Activated naive CD8-positive, alpha-beta T cell treated with anti-CD3 and anti-CD28 coated beads, Interleukin-2, amount 50 U/mL, for 24 hours (primary cell): ENCODE measurements around the gene SMIM38.
"Not testable (repeated sequence)": the region's sequence is repeated elsewhere in the genome, so short reads cannot be mapped to it uniquely, and the experiment has no call there.

Experiments
- ATAC-seq: fragments of 150-1000 bp; cut with Tn5 transposase; one replicate; pipeline ENCODE4 v1.10.0; 2021
- DNase-seq: peaks from one replicate; pipeline ENCODE4 v3.0.0; 2021
- H3K27ac Mint-ChIP-seq: one replicate; pipeline ENCODE4 v1.8.0; 2021; ENCODE audit warnings: mild to moderate bottlenecking, mixed read lengths
- H3K27me3 Mint-ChIP-seq: one replicate; pipeline ENCODE4 v1.8.0; 2021; ENCODE audit warnings: mixed read lengths
- H3K36me3 Mint-ChIP-seq: one replicate; pipeline ENCODE4 v1.8.0; 2021; ENCODE audit warnings: low read depth, mixed read lengths
- H3K4me1 Mint-ChIP-seq: one replicate; pipeline ENCODE4 v1.8.0; 2021; ENCODE audit warnings: mixed read lengths
- H3K4me3 Mint-ChIP-seq: one replicate; pipeline ENCODE4 v1.8.0; 2021; ENCODE audit warnings: mild to moderate bottlenecking, moderate library complexity, mixed read lengths
- H3K9me3 Mint-ChIP-seq: one replicate; pipeline ENCODE4 v1.8.0; 2021; ENCODE audit warnings: mixed read lengths

SMIM38 gene

GRCh38 chr11:69129053-69129452, 26.7 kb upstream of the SMIM38 start:
- H3K36me3 Mint-ChIP-seq, result no peaks in the 10 kb centered on the region

DNA sequence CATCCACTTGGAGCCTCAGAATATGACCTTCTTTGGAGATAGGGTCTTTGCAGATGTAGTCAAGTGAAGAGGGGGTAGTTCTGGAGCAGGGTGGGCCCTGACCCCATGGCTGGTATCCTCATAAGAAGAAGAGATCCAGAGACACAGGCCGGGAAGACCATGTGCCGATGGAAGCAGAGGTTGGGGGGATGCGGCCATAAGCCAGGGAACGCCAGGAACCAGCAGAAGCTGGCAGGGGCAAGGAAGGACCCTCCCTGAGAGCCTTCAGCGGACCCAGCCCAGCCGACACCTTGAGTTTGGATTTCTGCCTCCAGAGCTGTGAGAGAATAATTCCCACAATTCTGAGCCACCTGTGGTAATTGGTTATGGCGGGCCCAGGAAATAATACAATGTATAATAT, 26.1 kb upstream of the SMIM38 start:
- Mint-ChIP-seq H3K4me3 (no peak overlapping the region), H3K27me3 (no peaks in the 10 kb centered on the region), H3K36me3 (no peaks in the 10 kb centered on the region), H3K4me1 (peaks cover 11% of the 10 kb centered on the region), H3K9me3 (peaks cover 11% of the 10 kb centered on the region), H3K27ac (no peak overlapping the region)
- ATAC-seq, result no peak
- DNase-seq, result no peak

More at GRCh38 chr11:69129053-69129452, 26.7 kb upstream of the SMIM38 start:
- peaks cover 11% of the 10 kb centered on the region for H3K9me3 Mint-ChIP-seq
- DNase-seq, result no peak
- no peaks in the 10 kb centered on the region for H3K27me3 Mint-ChIP-seq
- ATAC-seq, result no peak
- no peak overlapping the region for H3K27ac Mint-ChIP-seq
- no peak overlapping the region for H3K4me3 Mint-ChIP-seq
- peaks cover 10% of the 10 kb centered on the region for H3K4me1 Mint-ChIP-seq

- Mint-ChIP-seq H3K9me3 (peaks cover 11% of the 10 kb centered on the region), H3K36me3 (no peaks in the 10 kb centered on the region), H3K27me3 (no peaks in the 10 kb centered on the region), H3K27ac (no peak overlapping the region), H3K4me3 (no peak overlapping the region), H3K4me1 (peaks cover 14% of the 10 kb centered on the region)
- no peak for ATAC-seq
- no peak for DNase-seq
These were observed 25.1 kb upstream of the SMIM38 start for GRCh38 chr11:69130654-69131053.

- H3K4me3 Mint-ChIP-seq, result no peak overlapping the region
- peaks cover 16% of the 10 kb centered on the region for H3K9me3 Mint-ChIP-seq
- ATAC-seq (no peak), DNase-seq (no peak)
- H3K4me1 Mint-ChIP-seq, result peaks cover 19% of the 10 kb centered on the region
- peaks cover 4% of the 10 kb centered on the region for H3K36me3 Mint-ChIP-seq
- no peaks in the 10 kb centered on the region for H3K27me3 Mint-ChIP-seq
- H3K27ac Mint-ChIP-seq, result no peak overlapping the region
These were observed 24.6 kb upstream of the SMIM38 start for GRCh38 chr11:69131121-69131566.

DNA sequence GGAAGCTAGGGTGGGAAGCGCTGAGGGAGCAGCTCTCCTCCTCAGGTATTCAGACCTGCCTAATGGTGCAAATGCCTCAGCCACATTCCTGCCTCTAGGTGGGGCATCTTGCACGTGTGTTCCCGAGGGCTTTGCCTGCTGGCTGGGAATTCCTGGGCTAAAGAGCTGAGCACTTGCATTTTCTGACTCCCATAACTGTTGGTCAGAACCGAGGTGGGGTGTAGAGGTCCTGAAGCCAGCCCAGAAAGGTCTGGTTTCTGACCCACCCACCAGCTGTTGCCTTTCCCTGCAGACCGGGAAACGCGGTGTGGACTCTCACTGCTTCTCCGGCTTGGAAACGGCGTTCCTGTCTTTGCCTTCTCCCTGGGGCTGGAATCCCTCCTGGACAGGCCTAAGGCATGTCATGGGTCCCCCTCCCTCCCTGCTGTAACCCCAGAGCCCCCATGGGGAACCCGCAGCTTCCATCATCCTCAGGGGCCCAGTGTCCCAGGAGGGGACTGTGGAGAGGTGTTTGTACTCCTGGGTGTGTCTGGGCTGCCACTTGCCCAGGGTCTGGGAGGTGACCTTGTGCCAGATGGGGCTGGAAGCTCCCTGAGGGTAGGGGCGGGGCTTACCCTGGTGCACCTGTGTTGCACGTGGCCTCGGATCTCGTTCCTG, 24.0 kb upstream of the SMIM38 start:
- peaks cover 6% of the 10 kb centered on the region for H3K36me3 Mint-ChIP-seq
- no peak for DNase-seq
- ATAC-seq, result no peak
- H3K27ac Mint-ChIP-seq, result no peak overlapping the region
- H3K4me3 Mint-ChIP-seq, result no peak overlapping the region
- peaks cover 21% of the 10 kb centered on the region for H3K4me1 Mint-ChIP-seq
- H3K9me3 Mint-ChIP-seq, result peaks cover 18% of the 10 kb centered on the region
- H3K27me3 Mint-ChIP-seq, result no peaks in the 10 kb centered on the region

DNA sequence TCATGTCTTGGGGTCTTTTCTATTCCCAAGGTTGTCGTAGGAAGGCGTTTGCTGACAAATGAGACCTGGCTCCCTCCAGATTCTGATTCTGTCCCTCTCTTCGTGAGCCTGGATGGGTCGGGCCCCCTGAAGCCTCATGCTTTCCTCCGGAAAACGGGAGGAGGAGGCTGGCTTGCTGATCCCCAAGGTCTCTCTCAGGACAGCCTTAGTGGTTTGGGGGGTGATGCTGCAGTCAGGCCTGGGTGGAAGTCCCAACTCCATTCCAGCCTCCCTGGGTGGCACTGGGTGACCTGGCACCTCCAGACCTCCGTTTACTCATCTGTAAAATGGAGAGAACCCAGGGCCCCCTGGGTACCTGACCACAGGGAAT, 23.4 kb upstream of the SMIM38 start:
- ATAC-seq (no peak), DNase-seq (no peak)
- Mint-ChIP-seq H3K36me3 (peaks cover 6% of the 10 kb centered on the region), H3K27me3 (no peaks in the 10 kb centered on the region), H3K9me3 (peaks cover 18% of the 10 kb centered on the region), H3K27ac (no peak overlapping the region), H3K4me1 (peaks cover 21% of the 10 kb centered on the region), H3K4me3 (no peak overlapping the region)

DNA sequence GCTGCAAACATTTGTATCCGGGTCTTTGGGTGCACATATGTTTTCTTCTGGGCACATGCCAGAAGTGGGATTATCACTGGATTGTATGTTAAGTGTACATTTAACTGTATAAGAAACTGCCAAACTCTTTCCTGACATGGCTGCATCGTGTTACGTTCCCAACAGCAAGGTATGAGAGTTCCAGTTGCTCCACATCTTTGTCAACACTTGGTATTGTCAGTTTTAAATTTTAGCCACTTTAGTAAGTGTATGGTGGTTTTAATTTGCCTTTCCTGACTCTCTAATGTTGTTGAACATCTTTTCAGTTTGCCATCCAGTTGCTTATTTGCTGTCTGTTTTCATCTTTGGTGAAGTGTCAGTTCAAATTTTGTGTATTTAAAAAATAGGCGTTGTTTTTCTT, 22.5 kb upstream of the SMIM38 start:
- DNase-seq, result no peak
- Mint-ChIP-seq H3K4me1 (peaks cover 21% of the 10 kb centered on the region), H3K27me3 (no peaks in the 10 kb centered on the region), H3K36me3 (peaks cover 6% of the 10 kb centered on the region), H3K9me3 (peaks cover 15% of the 10 kb centered on the region), H3K4me3 (no peak overlapping the region), H3K27ac (no peak overlapping the region)
- no peak for ATAC-seq

DNA sequence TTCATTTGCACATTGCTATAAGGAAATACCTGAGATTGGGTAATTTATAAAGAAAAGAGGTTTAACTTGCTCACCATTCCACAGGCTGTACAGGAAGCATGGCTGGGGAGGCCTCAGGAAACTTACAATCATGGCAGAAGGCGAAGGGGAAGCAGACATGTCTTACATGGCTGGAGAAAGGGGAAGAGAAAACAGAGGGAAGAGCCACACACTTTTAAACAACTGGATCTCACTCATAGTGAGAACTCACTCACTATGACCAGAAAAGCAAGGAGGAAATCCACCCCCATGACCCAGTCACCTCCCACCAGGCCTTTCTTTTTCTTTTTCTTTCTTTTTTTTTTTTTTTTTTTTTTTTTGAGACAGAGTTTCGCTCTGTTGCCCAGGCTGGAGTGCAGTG, 21.6 kb upstream of the SMIM38 start:
- Mint-ChIP-seq H3K9me3 (peaks cover 10% of the 10 kb centered on the region), H3K4me1 (peaks cover 21% of the 10 kb centered on the region)
- not testable (repeated sequence) for ATAC-seq, DNase-seq, H3K27me3 Mint-ChIP-seq, H3K36me3 Mint-ChIP-seq, H3K27ac Mint-ChIP-seq, H3K4me3 Mint-ChIP-seq

DNA sequence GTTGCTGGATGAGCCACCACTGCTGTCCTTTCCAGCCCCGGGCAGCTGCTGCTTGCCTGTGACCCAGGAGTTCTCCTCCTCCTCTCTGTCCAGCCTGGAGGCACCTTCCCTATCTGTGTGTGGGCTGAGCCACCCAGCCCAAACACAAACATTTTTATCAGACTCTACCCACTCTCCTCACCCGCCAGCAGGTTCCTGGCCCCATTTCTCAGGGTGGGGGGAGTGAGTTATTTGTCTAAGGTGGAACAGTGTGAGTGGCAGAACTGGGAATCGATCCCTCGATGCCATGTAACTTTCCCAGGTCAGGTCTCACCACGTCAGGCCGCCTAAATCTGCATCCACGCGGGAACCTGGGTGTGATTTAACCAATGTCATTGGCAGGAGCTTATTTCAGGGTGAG, 20.8 kb upstream of the SMIM38 start:
- Mint-ChIP-seq H3K4me3 (no peak overlapping the region), H3K27me3 (no peaks in the 10 kb centered on the region), H3K27ac (no peak overlapping the region), H3K36me3 (peaks cover 9% of the 10 kb centered on the region), H3K9me3 (peaks cover 10% of the 10 kb centered on the region), H3K4me1 (peaks cover 21% of the 10 kb centered on the region)
- ATAC-seq (no peak), DNase-seq (no peak)

DNA sequence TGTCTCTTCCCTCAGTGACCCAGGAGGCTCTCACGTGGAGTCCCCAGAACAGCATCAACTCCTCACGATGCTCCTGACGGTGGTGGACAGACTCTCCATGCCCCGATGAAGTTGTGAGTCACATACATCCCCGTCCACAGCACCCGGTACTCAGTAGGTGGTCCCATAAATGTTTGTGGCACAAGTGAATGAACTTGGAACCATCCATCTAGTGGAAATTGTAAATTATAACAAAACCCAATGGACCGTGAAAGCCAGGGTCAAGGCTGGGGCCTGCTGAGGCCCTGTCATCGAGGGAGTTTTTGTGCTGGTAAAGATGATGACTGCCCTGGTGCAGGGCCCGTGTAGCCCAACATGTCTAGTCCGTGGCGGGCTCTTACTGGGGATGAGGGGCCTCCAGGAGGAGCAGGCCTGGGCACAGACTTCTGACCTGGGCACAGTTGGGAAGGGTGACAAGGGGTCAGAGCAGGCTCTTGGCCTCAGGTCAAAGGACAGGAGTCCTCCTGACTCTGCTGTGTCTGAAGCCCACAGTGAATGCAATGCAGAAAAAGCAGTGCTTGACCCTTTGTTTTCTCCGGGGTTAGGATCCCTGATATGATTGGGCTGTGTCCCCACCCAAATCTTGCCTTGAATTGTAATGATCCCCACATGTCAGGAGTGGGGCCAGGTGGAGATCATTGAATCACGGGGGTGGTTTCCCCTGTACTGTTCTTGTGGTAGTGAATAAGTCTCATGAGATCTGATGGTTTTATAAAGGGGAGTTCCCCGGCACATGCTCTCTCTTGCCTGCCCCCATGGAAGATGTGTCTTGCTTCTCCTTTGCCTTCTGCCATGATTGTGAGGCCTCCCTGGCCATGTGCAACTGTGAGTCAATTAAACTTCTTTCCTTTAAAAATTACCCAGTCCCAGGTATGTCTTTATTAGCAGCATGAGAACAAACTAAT, 20.0 kb upstream of the SMIM38 start:
- Mint-ChIP-seq H3K4me3 (no peak overlapping the region), H3K36me3 (peaks cover 9% of the 10 kb centered on the region), H3K4me1 (peaks cover 21% of the 10 kb centered on the region), H3K9me3 (peaks cover 10% of the 10 kb centered on the region), H3K27ac (no peak overlapping the region), H3K27me3 (no peaks in the 10 kb centered on the region)
- peak; percentile 74 for ATAC-seq
- no peak for DNase-seq

DNA sequence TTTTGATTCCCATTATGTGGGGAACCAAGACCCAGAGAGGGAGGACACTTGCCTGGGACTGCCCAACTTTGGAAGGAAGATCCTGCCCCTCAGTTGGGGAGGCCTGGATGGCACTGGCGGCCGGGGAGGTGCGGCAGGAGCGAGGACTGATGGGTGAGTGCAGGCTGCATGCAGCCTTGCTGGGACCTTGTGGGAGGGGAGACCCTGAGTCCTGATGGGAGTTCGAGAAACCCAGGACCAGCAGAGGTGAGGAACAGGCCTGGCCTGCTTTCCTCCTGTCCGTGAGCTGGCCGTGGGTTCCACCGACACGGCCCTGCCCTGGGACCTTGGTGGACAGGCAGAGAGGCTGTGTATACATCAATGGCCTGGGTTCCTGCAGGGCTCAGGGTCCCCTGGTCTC, 19.3 kb upstream of the SMIM38 start:
- no peak for ATAC-seq
- H3K27me3 Mint-ChIP-seq, result no peaks in the 10 kb centered on the region
- no peak for DNase-seq
- no peak overlapping the region for H3K27ac Mint-ChIP-seq
- peaks cover 23% of the 10 kb centered on the region for H3K4me1 Mint-ChIP-seq
- H3K36me3 Mint-ChIP-seq, result peaks cover 9% of the 10 kb centered on the region
- peaks cover 10% of the 10 kb centered on the region for H3K9me3 Mint-ChIP-seq
- no peak overlapping the region for H3K4me3 Mint-ChIP-seq

DNA sequence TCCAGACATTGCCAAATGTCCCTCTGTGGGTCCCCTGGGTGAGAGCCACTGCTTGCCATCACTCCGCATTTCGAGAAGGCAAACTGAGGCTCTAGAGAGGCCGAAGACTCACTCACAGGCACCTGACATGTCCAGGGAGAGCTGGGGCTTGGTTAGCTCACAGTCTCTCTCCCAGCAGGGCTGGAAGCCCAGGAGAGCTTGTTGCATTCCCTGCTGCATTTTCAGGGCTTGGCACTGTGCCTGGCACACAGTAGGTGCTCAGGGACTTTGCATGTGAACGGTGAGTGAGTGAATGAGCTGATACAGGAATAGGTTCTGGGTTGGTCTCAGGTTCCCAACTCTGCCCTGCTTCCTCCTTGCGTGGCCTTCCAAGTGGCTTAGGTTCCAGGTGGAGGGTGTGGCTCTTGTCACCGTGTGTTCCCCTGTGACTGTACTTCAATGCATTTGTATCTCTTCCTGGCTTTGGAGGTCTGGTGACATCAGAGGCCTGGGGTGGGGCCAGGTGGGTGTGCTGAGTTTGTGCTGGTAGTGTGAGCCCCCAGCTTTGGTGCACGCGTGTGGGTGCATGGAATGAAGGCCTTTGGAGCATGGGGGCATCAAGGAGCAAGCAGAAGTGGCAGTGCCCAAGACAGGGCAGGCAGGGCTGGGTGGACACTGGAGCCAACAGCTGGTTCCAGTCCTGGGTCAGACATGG, 18.4 kb upstream of the SMIM38 start:
- Mint-ChIP-seq H3K27me3 (no peaks in the 10 kb centered on the region), H3K9me3 (peaks cover 10% of the 10 kb centered on the region), H3K4me3 (no peak overlapping the region), H3K4me1 (peaks cover 31% of the 10 kb centered on the region), H3K27ac (no peak overlapping the region), H3K36me3 (peaks cover 9% of the 10 kb centered on the region)
- ATAC-seq (no peak), DNase-seq (no peak)

GRCh38 chr11:69138265-69138664, 17.5 kb upstream of the SMIM38 start:
- H3K27ac Mint-ChIP-seq, result no peak overlapping the region
- DNase-seq (no peak), ATAC-seq (no peak)
- H3K27me3 Mint-ChIP-seq, result no peaks in the 10 kb centered on the region
- peaks cover 7% of the 10 kb centered on the region for H3K9me3 Mint-ChIP-seq
- peaks cover 38% of the 10 kb centered on the region for H3K4me1 Mint-ChIP-seq
- no peak overlapping the region for H3K4me3 Mint-ChIP-seq
- H3K36me3 Mint-ChIP-seq, result peaks cover 9% of the 10 kb centered on the region

DNA sequence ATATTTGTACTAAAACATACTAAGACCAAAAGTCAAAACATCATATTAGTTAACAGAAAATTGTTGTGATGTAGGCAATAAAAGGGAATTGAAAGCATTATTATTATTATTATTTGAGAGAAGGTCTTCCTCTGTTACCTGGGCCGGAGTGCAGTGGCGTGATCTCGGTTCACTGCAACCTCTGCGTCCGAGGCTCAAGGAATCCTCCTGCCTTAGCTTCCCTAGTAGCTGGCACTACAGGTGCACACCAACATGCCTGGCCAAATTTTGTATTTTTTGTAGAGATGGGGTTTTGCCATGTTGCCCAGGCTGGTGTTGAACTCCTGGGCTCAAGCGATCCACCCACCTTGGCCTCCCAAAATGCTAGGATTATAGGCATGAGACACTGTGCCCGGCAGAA, 15.6 kb upstream of the SMIM38 start:
- ATAC-seq, H3K27ac Mint-ChIP-seq, DNase-seq, H3K4me3 Mint-ChIP-seq, H3K27me3 Mint-ChIP-seq: not testable (repeated sequence)
- Mint-ChIP-seq H3K36me3 (peaks cover 14% of the 10 kb centered on the region), H3K4me1 (peaks cover 40% of the 10 kb centered on the region), H3K9me3 (peaks cover 12% of the 10 kb centered on the region)
